Upper lobe of right lung (tissue), 1 donor: ENCODE measurements around the gene LONP1. TPM values are rescaled to one million over a fixed set of nuclear protein-coding genes. Genes with fewer than 3 reads are reported as not detected.

Source experiments
- ATAC-seq: fragments of 200-7000 bp; cut with Tn5 transposase; one replicate; pipeline ENCODE4 v1.9.1; 2020; ENCODE audit warnings: mild to moderate bottlenecking, moderate library complexity
- DNase-seq: peaks from one replicate; pipeline ENCODE4 v3.0.0-alpha.2; 2020
- H3K27ac ChIP-seq: fragments of 200-600 bp; one replicate; pipeline ENCODE4 v1.8.0; 2022
- H3K27me3 ChIP-seq: fragments of 200-600 bp; one replicate; pipeline ENCODE4 v1.8.0; 2022; ENCODE audit warnings: mild to moderate bottlenecking
- H3K36me3 ChIP-seq: fragments of 200-600 bp; one replicate; pipeline ENCODE4 v1.8.0; 2022
- H3K4me1 ChIP-seq: fragments of 200-600 bp; one replicate; pipeline ENCODE4 v1.8.0; 2022
- H3K4me3 ChIP-seq: fragments of 200-600 bp; one replicate; pipeline ENCODE4 v1.8.0; 2022; ENCODE audit warnings: mild to moderate bottlenecking
- H3K9me3 ChIP-seq: fragments of 200-600 bp; one replicate; pipeline ENCODE4 v1.8.0; 2022
- CTCF ChIP-seq: fragments of 200-600 bp; IDR thresholded peaks from one replicate; pipeline ENCODE4 v1.8.0; 2022; ENCODE audit warnings: antibody characterized with exemption
- intact Hi-C: fragments of 100-400 bp; cut with DNase I; formaldehyde crosslinking; loops from one replicate; pipeline ENCODE4 v1.11.0; 2022
- total RNA-seq: library from RNA; stranded (reverse); fragmentation: NEBNext Ultra II Directional; extraction: Animal tissue kit (Norgen Biotek cat#: 25700); gene quantifications from one replicate; pipeline ENCODE4 v1.2.1, GENCODE V29; 2021
- donor health status: DM: no; HTN: yes; CAD: no; lungs with severe emphysema.

The LONP1 gene
- total RNA-seq, 1 donor from 2014 or later, result 79.1 TPM

GRCh38 chr19:5717215-5717935 lies 2.6 kb downstream of the LONP1 start:
- no peaks in the 10 kb centered on the region for H3K27me3 ChIP-seq
- no peak for ATAC-seq
- peaks cover 19% of the 10 kb centered on the region for H3K36me3 ChIP-seq
- DNase-seq, result no peak
- no peaks in the 10 kb centered on the region for H3K9me3 ChIP-seq
- H3K4me1 ChIP-seq, result peaks cover 13% of the 10 kb centered on the region
- no peak for TF ChIP-seq CTCF
- H3K4me3 ChIP-seq, result no peak overlapping the region
- no peak overlapping the region for H3K27ac ChIP-seq
- intact Hi-C loops, result no loop called here

- H3K27ac ChIP-seq, result no peak overlapping the region
- no peaks in the 10 kb centered on the region for H3K27me3 ChIP-seq
- peaks cover 45% of the 10 kb centered on the region for H3K36me3 ChIP-seq
- H3K4me1 ChIP-seq, result peaks cover 13% of the 10 kb centered on the region
- intact Hi-C loops, result no loop called here
- H3K9me3 ChIP-seq, result no peaks in the 10 kb centered on the region
- no peak overlapping the region for H3K4me3 ChIP-seq
- ATAC-seq (no peak), DNase-seq (no peak)
- TF ChIP-seq CTCF, result no peak
Measured at GRCh38 chr19:5714816-5715215, 5.1 kb downstream of the LONP1 start.

GRCh38 chr19:5713228-5713627 lies 6.7 kb downstream of the LONP1 start:
- TF ChIP-seq CTCF, result no peak
- H3K4me1 ChIP-seq, result peaks cover 3% of the 10 kb centered on the region
- H3K9me3 ChIP-seq, result no peaks in the 10 kb centered on the region
- intact Hi-C loops, result no loop called here
- H3K4me3 ChIP-seq, result no peak overlapping the region
- ATAC-seq (no peak), DNase-seq (no peak)
- H3K36me3 ChIP-seq, result peaks cover 50% of the 10 kb centered on the region
- H3K27me3 ChIP-seq, result no peaks in the 10 kb centered on the region
- H3K27ac ChIP-seq, result no peak overlapping the region

- ATAC-seq, result no peak
- H3K36me3 ChIP-seq, result peaks cover 65% of the 10 kb centered on the region
- intact Hi-C loops, result no loop called here
Measured at GRCh38 chr19:5711713-5712161, 8.2 kb downstream of the LONP1 start.

GRCh38 chr19:5711025-5711424 lies 8.9 kb downstream of the LONP1 start:
- H3K36me3 ChIP-seq, result peaks cover 72% of the 10 kb centered on the region
- TF ChIP-seq CTCF, result no peak
- ATAC-seq (no peak), DNase-seq (no peak)
- H3K27me3 ChIP-seq, result no peaks in the 10 kb centered on the region
- intact Hi-C loops, result no loop called here
- no peak overlapping the region for H3K4me3 ChIP-seq
- H3K4me1 ChIP-seq, result no peaks in the 10 kb centered on the region
- H3K9me3 ChIP-seq, result no peaks in the 10 kb centered on the region
- no peak overlapping the region for H3K27ac ChIP-seq

More at GRCh38 chr19:5711713-5712161, 8.2 kb downstream of the LONP1 start:
- Histone ChIP-seq H3K9me3 (no peaks in the 10 kb centered on the region), H3K4me3 (no peak overlapping the region), H3K27ac (no peak overlapping the region), H3K4me1 (no peaks in the 10 kb centered on the region), H3K27me3 (no peaks in the 10 kb centered on the region)
- DNase-seq, result no peak
- TF ChIP-seq CTCF, result no peak
